SIG-M5 treated with dmso at 0.1 percent for 504 hours (cell line): ENCODE data around the gene KLHL42.

Experiments
- DNase-seq: peaks from one replicate; lab custom pipeline; 2025; ENCODE audit not compliant: unreplicated experiment; lab: John Stamatoyannopoulos, UW

KLHL42 gene

DNA sequence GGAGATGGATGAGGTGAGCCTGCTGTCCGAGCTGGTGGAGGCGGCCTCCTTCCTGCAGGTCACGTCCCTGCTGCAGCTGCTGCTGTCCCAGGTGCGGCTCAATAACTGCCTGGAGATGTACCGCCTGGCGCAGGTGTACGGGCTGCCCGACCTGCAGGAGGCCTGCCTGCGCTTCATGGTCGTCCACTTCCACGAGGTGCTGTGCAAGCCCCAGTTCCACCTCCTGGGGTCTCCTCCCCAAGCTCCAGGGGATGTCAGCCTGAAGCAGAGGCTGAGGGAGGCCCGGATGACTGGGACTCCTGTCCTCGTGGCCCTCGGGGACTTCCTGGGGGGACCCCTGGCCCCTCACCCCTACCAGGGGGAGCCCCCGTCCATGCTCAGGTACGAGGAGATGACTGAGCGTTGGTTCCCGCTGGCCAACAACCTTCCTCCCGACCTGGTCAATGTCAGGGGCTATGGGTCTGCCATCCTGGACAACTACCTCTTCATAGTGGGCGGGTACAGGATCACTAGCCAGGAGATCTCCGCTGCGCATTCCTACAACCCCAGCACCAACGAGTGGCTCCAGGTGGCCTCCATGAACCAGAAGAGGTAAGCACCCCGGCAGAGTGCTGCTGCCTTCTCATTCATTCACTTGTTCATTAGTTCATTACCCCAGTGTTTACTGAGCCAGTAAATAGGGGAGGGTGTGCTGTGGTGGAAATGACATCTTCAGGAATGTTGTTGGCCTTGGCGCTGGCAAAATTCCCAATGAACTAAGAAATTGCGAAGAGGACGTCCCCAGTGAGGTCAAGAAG is 777 bp downstream of the KLHL42 start:
- DNase-seq, result no peak

DNA sequence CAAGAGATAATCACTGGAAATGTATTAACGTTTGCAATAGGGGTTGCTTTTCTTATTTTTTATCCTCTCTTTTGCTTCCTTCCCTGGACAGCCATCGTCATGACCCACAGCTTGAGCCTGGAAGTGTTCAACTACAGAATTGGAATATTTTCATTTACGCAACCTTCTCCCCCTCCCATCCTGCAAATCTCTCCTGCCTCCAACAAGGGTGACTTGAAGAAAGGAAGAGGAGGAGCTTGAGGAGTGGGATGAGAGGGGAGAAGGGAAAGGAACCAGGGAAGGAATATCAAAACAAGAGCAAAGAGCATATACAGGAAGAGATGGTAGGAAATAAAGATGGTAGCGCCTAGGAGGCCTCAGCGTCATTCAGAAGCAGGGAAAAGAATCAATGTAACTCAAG is 1.6 kb downstream of the KLHL42 start:
- DNase-seq, result no peak

DNA sequence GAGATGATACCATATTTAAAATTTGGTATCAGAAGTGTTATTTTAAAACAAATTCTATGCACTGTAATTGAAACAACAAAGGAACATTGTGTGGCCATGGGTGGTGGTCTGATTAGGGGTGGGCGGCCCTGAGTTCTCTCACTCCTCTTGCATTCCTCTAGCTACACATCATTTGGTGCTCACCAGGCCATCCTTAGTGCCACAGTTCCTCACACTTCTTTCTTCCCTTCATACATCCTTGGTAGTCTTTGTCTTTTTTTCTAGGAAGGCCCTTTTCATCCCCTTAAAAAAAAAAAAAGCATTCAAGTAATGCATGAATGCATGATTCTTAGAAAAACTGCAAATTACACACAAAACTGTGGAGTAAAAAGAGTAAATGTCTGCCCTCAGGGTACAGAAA is 2.4 kb downstream of the KLHL42 start:
- no peak for DNase-seq

DNA sequence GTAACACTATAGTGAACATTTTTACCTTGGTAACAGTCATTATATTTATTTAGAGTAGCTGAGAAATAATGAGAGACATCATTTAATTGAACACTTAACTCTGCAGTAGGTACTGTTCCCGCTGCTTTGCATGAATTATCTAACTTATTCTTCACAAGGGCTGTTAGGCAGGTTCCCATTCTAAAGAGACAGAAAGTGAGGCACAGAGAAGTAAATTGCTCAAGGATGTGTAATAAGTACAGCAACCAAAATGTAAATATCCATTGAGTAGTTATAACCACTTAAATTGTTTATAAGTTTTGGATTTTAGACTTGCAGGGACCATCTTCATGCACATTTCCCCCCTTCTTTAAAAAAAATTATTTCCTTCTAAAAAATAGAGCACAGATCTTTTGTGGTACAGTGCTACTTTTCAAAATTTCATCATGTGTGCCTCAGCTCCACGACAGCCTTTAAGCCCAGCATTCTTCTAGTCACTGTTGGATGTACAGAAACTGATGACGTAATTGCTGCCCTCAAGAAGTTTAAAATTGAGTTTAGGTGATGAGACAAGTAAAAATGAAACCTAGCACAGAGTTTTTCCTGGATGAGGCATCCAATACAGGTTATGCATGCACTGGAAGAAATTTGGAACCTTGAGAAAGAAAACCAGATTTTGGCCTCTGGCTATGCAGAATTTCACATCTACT is 6.0 kb downstream of the KLHL42 start:
- DNase-seq, result peak; percentile 85

DNA sequence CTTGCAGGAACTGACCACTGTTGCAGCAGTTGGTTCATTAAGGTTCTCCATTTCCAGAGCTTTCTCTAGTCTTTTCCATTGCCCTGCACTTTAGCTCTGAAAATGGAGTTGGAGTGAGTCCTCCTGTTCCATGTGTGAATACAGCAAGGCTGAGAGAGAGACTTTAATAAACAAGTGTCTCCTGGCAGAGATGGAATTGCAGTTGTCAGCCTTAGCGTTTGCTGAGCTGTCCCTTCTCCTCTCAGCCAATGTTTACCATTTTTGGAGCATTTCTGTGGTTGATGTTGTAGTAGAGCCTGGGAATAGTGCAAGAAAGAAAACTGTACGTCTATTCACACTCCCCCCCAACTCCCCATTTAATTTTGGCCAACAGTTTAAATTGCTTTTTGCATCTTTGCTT is 7.5 kb downstream of the KLHL42 start:
- DNase-seq, result no peak

DNA sequence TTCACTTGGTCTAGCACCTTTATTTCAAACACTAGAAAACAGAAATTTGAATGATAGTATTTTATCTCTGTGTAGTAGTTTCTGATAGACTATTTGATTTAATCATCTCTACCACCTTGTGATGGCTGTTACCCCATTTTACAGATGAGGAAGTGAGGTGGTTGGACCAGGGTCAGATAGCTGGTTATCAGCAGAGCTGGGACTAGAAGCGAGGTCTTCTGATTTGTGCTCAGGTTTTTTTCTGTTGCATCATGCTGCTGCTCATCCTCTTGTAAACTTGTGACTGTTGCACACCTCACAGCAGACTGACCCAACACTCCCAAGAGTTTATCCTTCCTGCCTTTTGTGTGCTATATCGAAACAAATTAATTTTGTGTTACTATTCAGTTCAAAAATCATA is 10.1 kb downstream of the KLHL42 start:
- DNase-seq, result no peak

DNA sequence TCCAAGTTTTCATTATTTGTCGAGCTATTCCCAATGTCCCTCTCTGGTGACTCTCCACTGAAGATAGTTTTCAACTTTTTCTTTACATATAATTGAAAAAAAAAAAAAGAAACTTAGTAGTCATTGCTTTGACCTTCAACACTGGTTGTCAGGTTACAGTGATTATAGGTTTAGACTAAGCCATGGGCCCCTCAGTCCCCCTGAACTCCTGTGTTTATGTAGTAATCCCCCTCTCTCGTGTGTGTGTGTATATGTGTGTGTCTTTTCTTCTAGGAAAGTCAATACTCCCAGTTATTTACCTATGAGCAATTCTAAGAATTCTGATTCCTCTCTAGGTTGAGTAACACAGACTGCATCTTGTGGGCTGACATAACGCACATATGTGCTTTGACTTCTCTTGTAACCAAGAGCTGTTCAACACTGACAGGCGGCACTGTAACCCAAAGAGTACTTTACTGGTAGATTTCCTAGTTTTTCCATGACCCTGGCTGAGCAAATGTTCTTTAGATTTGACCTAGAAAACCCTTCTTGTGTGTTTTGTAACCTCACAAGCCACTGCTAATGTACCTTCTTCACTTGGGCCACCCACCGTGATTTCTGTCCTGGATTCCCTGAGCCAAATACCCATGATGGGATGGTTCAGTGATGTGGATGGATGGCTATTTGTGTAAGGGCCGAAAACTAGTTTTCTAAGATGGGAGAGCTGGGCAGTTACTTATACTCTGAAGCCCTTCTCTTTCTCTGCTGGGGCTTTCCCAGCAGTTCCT is 15.0 kb downstream of the KLHL42 start:
- no peak for DNase-seq

DNA sequence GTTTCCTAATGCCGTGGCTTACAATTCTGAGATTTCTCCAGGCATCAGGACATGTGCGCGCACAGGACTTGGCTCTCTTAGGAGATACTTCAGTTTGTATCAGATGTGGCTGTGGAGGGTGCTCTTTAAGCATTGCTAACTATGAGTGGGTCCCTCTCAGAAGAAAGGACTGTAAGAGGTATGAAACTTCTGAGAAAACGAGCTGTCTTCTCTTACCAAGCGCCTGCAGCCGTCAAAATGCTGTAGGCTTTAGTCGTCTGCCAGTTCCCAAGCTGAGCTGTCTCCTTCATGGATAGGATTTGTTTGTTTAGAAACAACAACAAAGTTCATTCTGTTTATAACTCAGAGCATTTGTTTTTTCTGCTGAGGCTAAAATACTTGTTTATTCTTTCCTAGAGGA is 16.1 kb downstream of the KLHL42 start:
- DNase-seq, result no peak

DNA sequence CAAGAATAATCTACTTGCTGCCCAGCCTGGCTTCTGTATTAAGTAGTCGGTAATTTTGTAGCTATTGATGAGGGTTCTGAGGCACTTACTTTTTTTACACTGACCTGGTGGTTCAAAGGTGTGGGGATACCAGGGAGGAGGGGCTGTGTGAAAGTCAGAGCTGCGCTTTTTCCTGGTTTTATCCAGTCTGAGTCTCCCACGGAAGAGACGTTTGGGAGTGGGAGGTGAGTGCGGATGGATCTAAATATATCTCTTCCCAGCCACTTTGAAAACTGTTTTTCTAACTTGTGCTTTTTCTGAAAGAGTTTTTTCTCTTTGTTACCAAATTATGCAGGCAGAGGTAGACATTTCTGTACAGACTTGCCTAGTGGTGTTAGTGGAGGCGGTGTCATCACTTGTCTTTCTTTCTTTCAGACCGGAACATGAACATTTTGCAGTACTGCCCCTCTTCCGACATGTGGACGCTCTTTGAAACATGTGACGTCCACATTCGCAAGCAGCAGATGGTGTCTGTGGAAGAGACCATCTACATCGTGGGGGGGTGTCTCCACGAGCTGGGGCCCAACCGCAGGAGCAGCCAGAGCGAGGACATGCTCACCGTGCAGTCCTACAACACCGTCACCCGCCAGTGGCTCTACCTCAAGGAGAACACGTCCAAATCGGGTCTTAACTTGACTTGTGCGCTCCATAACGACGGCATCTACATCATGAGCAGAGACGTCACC is 17.4 kb downstream of the KLHL42 start:
- no peak for DNase-seq

DNA sequence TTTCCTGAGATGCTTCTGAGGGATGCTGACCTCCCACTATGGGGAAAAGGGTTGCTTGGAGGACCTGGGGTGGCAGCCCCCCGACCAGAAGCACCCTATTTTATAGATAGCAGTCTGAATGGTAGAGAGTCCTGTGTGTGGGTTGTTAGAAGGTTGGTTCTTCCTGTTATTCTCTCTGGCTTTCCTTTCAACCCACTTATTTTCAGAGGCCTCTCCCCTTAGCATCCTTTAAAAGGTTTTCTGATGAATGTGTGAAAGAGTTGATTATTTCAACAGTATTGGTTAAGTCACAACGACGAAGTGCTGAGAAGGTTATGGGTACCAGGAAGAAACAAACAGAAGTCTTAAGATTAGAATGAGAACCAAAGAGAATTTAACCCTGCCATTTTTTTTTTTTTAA is 20.8 kb downstream of the KLHL42 start:
- no peak for DNase-seq

DNA sequence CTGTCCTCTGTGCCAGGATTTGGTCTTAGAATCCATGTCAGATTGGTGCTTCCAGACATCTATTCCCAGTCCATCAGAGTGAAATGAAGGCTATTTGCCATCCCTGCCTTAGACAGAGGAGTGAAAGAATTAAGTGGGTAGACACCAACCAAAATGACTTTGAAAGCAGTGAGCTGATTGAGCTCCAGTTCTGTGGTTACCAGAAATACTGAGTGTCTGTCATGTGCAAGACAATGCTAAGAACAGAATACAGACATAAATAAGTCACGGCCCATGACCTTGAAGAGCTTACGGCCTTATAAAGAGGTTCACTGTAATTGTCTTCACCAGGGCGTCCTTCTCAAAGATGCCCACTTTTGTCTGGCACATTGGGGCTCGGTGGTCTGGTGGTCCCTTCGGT is 21.6 kb downstream of the KLHL42 start:
- no peak for DNase-seq

DNA sequence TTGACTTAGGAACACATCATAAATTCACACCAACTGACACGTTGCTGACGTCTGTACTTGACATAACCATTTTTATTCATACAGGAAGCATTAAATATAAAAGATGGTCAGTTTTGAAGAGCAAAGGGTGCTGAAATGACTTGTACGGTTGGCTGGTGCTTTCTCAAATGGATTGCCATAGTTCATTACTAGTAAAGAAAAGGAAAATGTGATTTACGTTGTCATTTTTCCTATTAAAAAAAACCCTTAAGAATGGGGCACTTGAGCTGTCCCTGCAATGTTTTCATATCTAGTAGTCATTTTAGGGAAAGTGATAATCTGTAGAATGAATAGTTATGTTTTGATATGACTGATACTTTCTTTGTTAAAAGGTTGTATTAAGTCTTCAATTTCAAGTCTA is 22.5 kb downstream of the KLHL42 start:
- DNase-seq, result no peak

DNA sequence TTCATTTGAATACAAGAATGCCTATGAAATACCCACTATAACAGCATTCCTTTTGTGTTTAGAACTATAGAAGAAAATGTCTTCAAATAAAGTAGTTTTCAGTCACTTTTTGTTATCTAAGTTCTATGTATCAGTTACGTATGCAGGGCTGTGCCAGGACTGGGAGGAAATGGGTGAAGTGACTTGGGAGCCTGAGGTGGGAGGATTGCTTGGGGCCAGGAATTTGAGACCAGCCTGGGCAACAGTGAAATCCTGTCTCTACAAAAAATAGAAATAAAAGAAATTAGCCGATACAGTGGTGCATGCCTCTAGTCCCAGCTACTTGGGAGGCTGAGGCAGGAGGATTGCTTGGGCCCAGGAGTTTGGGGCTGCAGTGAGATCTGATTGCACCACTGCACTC is 22.9 kb downstream of the KLHL42 start:
- DNase-seq, result no peak

DNA sequence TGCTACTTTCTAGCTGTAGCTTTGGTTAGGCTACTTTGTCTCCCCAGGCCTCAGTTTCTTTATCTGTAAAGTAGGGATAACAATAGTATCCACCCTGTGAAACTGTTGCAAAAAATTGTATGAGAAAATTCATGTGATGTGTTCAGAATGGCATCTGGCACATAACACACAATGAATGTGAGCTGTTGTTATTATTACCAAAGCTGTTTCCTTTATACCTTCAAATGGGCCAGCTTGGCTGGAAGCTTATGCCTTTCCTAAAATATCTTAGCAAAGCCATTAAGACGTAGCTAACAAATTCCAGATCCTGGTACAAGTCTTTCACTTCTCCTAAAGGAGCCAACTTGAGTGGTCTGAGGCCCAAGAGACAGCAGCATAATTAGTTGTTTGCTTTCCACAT is 25.2 kb downstream of the KLHL42 start:
- no peak for DNase-seq

DNA sequence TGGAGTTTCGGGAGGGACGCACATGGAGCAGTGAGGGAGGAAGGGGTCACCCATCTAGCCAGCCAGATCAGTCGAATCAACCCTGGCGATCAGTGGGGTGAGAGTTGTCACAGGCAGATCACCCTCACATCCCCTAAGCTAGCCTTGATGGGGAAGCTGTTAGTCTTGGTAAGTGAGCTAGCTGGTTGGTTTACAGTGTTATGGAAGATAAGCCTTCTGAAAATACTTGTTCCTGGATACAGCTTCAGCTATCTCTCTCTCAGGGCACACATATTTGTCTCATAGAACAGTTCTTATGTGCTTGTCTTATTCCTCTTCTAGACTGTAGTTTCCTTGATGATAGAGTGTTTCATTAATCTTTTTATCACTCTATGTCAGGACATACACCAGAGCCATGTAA is 26.2 kb downstream of the KLHL42 start:
- no peak for DNase-seq

DNA sequence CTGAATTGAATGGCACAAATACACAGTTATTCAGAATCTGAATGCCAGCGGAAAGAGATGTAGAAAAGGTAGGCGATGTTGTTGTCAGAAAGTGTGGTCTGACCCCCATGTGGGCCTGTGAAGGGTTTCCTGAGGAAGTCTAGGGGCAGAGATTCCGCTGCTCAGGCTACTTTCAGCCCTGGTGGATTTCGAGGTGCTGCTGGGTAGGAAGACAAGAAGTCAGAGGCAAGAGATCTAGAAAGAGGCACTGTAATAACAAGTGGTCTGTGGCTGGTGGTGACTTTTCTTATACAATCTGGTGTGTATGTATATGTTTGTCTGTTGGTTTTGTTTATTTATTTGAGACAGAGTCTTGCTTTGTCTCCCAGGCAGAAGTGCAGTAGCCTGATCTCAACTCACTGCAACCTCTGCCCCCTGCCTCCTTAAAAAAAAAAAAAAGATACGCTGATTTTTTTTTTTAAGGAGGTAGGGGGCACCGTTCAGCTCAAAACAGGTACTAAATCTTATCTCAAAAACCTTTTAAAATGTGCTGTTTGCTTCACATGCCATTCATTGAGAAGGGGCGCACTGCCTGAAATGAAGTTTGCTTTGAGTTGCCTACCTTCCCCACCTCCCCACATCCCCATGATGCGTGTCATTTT is 27.1 kb downstream of the KLHL42 start:
- DNase-seq, result no peak

DNA sequence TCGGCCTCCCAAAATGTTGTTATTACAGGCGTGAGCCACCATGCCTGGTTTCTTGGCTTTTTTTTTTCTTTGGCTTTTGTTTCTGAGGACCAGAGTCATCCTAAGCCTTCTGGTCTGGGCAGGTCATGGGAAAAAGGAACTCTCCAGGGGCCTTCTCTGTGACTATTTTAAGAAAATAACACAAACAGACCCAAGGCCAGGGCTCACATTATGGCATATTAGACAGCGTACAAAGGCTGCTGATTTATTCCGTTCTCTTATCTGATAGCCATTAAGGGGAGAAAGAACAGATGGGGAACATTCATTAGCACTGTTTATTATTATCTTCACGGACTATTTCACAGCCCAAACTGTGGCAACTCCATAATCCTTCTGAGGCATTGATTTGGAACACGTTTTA is 28.8 kb downstream of the KLHL42 start:
- no peak for DNase-seq

DNA sequence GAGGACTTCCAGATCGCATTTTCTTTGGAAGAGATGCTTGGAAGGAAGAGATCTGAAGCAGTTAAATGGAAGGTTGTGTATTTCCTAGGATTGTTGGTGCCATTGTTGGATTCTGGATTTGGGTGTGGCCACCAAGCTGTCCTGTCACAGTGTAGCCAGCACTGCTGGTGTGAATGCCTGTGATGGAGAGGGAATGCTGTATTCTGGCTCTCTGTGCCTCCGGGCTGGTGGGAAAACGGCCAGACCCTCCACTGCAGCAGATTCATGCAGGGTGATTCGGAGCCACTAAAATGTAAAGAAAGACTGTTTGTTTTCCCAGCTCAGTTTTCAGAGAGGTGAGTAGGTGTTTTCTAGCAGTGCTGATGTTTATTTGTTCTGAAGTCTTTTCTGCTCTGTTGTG is 30.7 kb downstream of the KLHL42 start:
- no peak for DNase-seq

DNA sequence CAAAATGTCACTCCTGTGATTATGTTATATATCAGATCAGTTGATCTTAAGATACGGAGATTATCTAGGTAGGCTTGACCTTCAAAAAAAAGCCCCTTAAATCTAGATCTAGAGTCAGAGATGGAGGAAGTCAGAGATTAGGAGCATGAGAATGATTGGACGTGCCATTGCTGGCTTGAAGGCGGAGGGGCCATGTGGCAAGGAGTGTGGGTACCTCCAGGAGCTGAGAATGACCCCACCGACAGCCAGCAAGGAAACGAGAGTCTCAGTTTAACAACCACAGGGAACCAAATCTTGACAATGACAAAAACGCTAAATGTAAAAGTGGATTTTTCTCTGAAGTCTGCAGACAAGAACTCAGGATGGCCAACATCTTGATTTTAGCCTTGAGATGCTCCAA is 32.5 kb downstream of the KLHL42 start:
- no peak for DNase-seq

DNA sequence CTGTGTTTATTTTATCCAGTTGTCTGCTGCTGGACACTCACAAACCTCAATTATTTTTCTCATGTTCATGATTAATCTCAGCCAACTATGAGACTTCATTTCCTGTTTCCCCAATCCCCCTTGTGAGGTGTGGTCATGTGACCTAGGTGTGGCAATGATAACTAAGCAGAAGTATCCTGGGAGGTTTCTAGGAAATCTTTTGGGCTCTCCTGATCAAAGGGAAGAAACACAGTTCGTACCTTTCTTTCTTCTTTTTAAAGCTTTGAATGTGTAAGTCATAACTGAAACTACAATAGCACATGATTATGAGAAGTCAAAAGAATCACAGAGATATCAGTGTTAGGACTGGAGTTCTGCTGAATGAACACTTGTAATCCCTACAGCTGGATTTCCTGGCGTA is 34.4 kb downstream of the KLHL42 start:
- DNase-seq, result no peak
